Thoracic aorta (tissue), 2 donors: ENCODE measurements around the gene CDH10. TPM values are rescaled to one million over a fixed set of nuclear protein-coding genes. Genes with fewer than 3 reads are reported as not detected.

ENCODE experiments used
- ATAC-seq: fragments of 150-250 bp; one replicate; pipeline ENCODE4 v1.8.0; 2017; ENCODE audit warnings: low read depth; ENCODE audit not compliant: insufficient number of reproducible peaks, low FRiP score
- DNase-seq: peaks from one replicate; pipeline ENCODE4 v3.0.0-alpha.2; 2020; ENCODE audit warnings: low spot score
- H3K27ac ChIP-seq, 2 donors: fragments of 200-600 bp; sonication (generic); 1 replicate in 1 of 2; 2 replicates in 1 of 2; pipeline ENCODE4 v1.5.1; 2016; ENCODE audit warnings: mild to moderate bottlenecking in 2 of 2, moderate library complexity in 2 of 2
- H3K27me3 ChIP-seq: fragments of 200-600 bp; sonication (generic); replicated peaks from 2 replicates; pipeline ENCODE4 v1.6.0; 2016; ENCODE audit warnings: mild to moderate bottlenecking; ENCODE audit not compliant: insufficient read depth
- H3K36me3 ChIP-seq: fragments of 200-600 bp; sonication (generic); one replicate; pipeline ENCODE4 v1.5.1; 2016
- H3K4me1 ChIP-seq, 2 donors: fragments of 200-600 bp; sonication (generic); 1 replicate in 1 of 2; 2 replicates in 1 of 2; pipeline versions ENCODE4 v1.5.1 to v1.6.0; 2016; ENCODE audit warnings: low read depth in 2 of 2, mild to moderate bottlenecking in 1 of 2; ENCODE audit not compliant: control insufficient read depth in 1 of 2
- H3K4me3 ChIP-seq: fragments of 200-600 bp; sonication (generic); 2 replicates; pipeline ENCODE4 v1.5.1; 2016; ENCODE audit warnings: mild to moderate bottlenecking
- H3K9me3 ChIP-seq: fragments of 200-600 bp; sonication (generic); 2 replicates; pipeline ENCODE4 v1.5.1; 2016
- total RNA-seq, 2 donors: library from RNA; depleted of rRNA; stranded (reverse); fragments of >200 nt; gene quantifications; one replicate each; pipeline versions ENCODE4 v1.1.0 to v1.2.3, GENCODE V29; 2016
- TF ChIP-seq, protein P1 (sequence below): fragments of 200-600 bp; sonication (generic); IDR thresholded peaks from one replicate; pipeline ENCODE4 v1.5.1; 2019; ENCODE audit warnings: antibody characterized with exemption

The CDH10 gene
- total RNA-seq, 2 donors from 2014 or later = 0.35 TPM; not detected in 1

DNA sequence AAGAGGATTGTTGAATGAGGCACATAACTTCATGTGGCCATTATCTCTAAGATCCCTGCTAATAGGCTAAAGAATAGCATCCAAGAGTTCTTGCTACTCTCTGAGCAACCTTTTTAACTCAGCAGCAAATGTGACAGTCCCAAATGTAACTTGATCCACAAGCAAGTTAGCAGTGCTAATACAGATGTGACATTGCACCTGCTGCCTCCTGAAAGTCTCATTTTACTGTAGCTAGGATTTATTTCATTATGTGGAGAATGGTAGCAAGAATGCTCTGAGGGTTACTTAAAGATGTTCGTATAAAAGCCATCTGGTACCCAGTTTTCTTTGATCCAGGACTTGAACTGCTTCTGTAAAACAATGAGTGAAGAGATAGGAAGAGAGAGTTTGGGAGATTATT lies 45.8 kb downstream of the CDH10 start:
- Histone ChIP-seq H3K4me3 (no peak overlapping the region), H3K4me1 (no peaks in the 10 kb centered on the region), H3K27ac (no peak overlapping the region), H3K27me3 (no peaks in the 10 kb centered on the region), H3K36me3 (no peaks in the 10 kb centered on the region), H3K9me3 (no peaks in the 10 kb centered on the region)
- TF ChIP-seq, protein P1, sequence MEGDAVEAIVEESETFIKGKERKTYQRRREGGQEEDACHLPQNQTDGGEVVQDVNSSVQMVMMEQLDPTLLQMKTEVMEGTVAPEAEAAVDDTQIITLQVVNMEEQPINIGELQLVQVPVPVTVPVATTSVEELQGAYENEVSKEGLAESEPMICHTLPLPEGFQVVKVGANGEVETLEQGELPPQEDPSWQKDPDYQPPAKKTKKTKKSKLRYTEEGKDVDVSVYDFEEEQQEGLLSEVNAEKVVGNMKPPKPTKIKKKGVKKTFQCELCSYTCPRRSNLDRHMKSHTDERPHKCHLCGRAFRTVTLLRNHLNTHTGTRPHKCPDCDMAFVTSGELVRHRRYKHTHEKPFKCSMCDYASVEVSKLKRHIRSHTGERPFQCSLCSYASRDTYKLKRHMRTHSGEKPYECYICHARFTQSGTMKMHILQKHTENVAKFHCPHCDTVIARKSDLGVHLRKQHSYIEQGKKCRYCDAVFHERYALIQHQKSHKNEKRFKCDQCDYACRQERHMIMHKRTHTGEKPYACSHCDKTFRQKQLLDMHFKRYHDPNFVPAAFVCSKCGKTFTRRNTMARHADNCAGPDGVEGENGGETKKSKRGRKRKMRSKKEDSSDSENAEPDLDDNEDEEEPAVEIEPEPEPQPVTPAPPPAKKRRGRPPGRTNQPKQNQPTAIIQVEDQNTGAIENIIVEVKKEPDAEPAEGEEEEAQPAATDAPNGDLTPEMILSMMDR = no peak
- ATAC-seq = no peak
- DNase-seq = no peak

DNA sequence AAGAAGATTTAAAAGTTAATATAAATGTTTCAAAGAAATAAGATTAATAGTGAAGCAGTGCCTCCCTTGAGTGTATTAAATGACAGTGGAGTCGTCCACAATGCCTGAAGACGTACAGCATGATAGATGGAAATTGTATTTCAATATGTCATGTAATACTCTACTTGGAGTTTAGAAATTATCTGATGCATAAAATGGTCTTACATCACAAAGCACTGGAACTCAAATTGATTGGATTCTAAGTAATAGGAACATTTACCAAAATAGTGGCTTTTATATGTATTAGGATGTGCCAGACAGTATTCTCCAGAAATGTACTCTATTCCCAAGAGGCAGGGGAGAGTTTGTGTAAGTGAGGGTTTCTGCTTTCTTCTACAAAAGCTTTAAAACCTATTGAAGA lies 49.4 kb downstream of the CDH10 start:
- Histone ChIP-seq H3K4me3 (no peak overlapping the region), H3K4me1 (no peaks in the 10 kb centered on the region), H3K36me3 (no peaks in the 10 kb centered on the region), H3K27me3 (no peaks in the 10 kb centered on the region), H3K27ac (no peak overlapping the region), H3K9me3 (no peaks in the 10 kb centered on the region)
- ATAC-seq (no peak), DNase-seq (no peak)
- TF ChIP-seq, protein P1 = no peak

DNA sequence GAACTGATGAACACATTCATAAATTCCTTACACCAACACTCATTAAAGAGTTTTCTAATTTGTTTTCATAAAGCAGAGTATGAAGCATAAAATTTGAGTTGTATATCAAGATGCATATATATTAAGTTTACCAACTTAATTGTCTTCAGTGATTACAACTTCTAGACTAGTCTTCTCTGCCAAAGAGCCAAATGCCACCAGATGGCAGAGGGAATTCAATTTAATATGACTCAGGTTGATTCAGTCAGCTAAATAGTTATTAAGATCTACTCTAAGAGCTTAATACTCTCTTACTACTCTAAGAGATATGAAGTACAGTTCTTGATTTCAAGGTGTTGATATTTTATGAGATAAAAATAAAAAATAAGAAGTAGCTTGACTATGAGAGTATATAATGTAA lies 53.4 kb downstream of the CDH10 start:
- no peaks in the 10 kb centered on the region for H3K36me3 ChIP-seq
- TF ChIP-seq, protein P1 = no peak
- H3K27ac ChIP-seq = no peak overlapping the region
- no peaks in the 10 kb centered on the region for H3K9me3 ChIP-seq
- no peak for DNase-seq
- no peaks in the 10 kb centered on the region for H3K27me3 ChIP-seq
- no peak for ATAC-seq
- H3K4me1 ChIP-seq = no peaks in the 10 kb centered on the region
- H3K4me3 ChIP-seq = no peak overlapping the region

DNA sequence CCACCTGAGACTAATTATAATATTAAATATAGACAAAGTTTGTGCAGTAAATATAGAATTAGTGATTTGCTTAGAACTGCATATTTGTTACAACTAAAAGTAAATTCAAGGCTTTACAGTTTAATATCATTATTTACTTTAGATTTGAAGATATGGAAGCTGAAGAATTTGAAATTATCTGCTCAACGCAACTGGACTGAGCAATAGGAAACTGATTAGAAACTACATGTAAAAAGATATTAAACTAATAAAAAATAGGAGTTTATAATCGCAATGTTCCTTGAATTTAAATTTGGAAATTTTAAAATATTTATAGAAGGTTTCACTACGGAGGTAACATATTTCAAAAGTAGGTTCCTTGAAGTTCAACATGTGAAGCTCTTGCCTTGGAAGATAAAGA lies 55.2 kb downstream of the CDH10 start:
- TF ChIP-seq, protein P1 = no peak

DNA sequence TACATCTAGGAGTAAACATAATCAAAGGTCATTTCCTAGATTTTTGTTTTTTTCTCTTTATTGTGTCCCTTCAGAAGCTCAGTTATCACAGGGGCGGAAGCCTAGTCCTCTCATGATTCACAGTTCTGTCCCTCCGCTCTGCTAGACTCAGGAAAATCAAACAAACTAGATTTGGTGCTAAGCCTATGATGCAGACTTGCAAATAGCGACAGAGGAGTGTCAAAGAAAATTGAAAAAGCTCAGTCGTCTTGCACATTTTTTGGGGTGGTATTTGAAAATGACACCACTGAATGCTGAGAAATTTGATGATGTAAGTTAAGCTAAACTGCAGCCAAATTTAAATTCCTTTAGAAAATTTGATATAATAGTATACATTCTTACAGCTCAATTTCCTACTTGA lies 59.0 kb downstream of the CDH10 start:
- Histone ChIP-seq H3K4me1 (no peaks in the 10 kb centered on the region), H3K9me3 (no peaks in the 10 kb centered on the region), H3K27me3 (no peaks in the 10 kb centered on the region), H3K27ac (no peak overlapping the region), H3K4me3 (no peak overlapping the region), H3K36me3 (no peaks in the 10 kb centered on the region)
- DNase-seq (no peak), ATAC-seq (no peak)
- TF ChIP-seq, protein P1 = no peak

More for the DNA sequence above, 55.2 kb downstream of the CDH10 start:
- H3K27me3 ChIP-seq = no peaks in the 10 kb centered on the region
- DNase-seq (no peak), ATAC-seq (no peak)
- no peaks in the 10 kb centered on the region for H3K36me3 ChIP-seq
- H3K4me3 ChIP-seq = no peak overlapping the region
- no peaks in the 10 kb centered on the region for H3K4me1 ChIP-seq
- no peaks in the 10 kb centered on the region for H3K9me3 ChIP-seq
- H3K27ac ChIP-seq = no peak overlapping the region
